ENCODE measurements around the gene HERC3.
A peak's percentile ranks its signal among the peaks of the same experiment; 100 is the strongest.

The HERC3 gene

GRCh38 chr4:88591787-88592599, at the start of gene HERC3:
Gene HERC3, plus strand, starts transcription at chr4:88592480. Its CDS starts 13,344 bp downstream, at chr4:88605824.
- DNase-seq (ENCODE audit: low read depth), result peak; percentile 37
- H3K4me3 ChIP-seq (ENCODE audit: control insufficient read depth, low read depth, low read length), result peak within 1 kb of the TSS; percentile 76
- TF ChIP-seq, protein P1, sequence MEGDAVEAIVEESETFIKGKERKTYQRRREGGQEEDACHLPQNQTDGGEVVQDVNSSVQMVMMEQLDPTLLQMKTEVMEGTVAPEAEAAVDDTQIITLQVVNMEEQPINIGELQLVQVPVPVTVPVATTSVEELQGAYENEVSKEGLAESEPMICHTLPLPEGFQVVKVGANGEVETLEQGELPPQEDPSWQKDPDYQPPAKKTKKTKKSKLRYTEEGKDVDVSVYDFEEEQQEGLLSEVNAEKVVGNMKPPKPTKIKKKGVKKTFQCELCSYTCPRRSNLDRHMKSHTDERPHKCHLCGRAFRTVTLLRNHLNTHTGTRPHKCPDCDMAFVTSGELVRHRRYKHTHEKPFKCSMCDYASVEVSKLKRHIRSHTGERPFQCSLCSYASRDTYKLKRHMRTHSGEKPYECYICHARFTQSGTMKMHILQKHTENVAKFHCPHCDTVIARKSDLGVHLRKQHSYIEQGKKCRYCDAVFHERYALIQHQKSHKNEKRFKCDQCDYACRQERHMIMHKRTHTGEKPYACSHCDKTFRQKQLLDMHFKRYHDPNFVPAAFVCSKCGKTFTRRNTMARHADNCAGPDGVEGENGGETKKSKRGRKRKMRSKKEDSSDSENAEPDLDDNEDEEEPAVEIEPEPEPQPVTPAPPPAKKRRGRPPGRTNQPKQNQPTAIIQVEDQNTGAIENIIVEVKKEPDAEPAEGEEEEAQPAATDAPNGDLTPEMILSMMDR (IDR thresholded peaks at IDR 0.05; ENCODE audit: control insufficient read depth, insufficient read depth, low read depth, low read length, missing control alignments), result no peak

DNA sequence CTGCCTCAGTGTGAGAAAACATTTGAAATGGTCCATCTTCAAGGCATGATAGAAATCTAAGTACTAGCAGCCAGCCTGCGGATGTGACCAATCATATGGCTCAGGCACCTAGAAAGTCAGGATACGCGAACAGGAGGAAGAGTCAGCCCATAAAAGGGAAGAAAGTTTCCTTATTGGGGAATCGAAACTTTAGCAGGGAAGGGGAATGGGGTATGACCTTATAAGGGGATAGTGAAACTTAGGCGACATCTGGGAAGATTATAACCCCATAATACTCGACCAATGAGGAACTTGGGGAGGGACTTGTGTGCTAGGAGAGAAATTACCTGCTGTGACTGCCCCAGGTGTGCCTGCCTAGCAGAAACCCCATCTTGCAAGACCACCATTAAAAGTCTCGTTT, 42.5 kb upstream of the HERC3 start:
- DNase-seq (ENCODE audit: low read depth), result no peak
- TF ChIP-seq, protein P1 (IDR thresholded peaks at IDR 0.05; ENCODE audit: control insufficient read depth, insufficient read depth, low read depth, low read length, missing control alignments), result no peak
- H3K4me3 ChIP-seq (ENCODE audit: control insufficient read depth, low read depth, low read length), result no peak overlapping the region

- no peak for DNase-seq (ENCODE audit: low read depth)
- TF ChIP-seq, protein P1 (IDR thresholded peaks at IDR 0.05; ENCODE audit: control insufficient read depth, insufficient read depth, low read depth, low read length, missing control alignments), result no peak
- no peak overlapping the region for H3K4me3 ChIP-seq (ENCODE audit: control insufficient read depth, low read depth, low read length)
Measured at GRCh38 chr4:88567591-88567990, 24.7 kb upstream of the HERC3 start.

GRCh38 chr4:88570001-88570400, 22.3 kb upstream of the HERC3 start:
- TF ChIP-seq, protein P1 (IDR thresholded peaks at IDR 0.05; ENCODE audit: control insufficient read depth, insufficient read depth, low read depth, low read length, missing control alignments), result no peak
- no peak for DNase-seq (ENCODE audit: low read depth)
- no peak overlapping the region for H3K4me3 ChIP-seq (ENCODE audit: control insufficient read depth, low read depth, low read length)

DNA sequence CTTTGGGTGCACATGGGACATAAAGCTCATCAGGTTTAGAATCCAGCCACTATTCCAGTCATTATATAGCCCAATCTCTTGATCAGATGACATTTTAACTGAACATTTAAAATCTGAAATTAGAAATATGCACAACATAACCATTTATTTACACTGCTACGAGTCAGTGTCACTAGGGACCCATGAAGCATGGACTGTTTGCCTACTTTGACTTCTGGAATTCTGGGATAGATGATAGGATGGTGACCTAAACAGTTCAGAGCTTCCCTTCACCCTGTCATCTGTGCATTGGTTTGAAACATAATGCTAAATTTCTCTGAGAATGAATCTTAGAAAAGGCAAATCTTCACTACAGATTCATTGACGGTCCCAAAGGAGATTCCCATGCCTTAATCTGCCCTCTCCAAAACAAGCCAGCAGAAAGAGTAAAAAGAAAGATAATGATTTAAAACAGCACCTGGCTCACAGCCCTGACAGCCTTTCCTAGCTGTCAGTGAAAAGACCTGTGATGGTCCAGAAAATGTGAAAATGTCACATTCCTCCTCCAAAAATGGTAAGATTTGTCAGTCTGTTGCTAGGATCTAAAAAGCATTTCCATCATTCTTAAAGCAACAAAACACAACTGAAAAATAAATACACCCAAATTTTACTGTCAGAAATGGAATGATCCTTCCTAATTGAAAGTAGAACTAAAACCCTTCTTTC, 18.9 kb upstream of the HERC3 start:
- no peak overlapping the region for H3K4me3 ChIP-seq (ENCODE audit: control insufficient read depth, low read depth, low read length)
- DNase-seq (ENCODE audit: low read depth), result no peak
- TF ChIP-seq, protein P1 (IDR thresholded peaks at IDR 0.05; ENCODE audit: control insufficient read depth, insufficient read depth, low read depth, low read length, missing control alignments), result no peak

GRCh38 chr4:88573995-88574394, 18.3 kb upstream of the HERC3 start:
- no peak for DNase-seq (ENCODE audit: low read depth)
- H3K4me3 ChIP-seq (ENCODE audit: control insufficient read depth, low read depth, low read length), result no peak overlapping the region
- TF ChIP-seq, protein P1 (IDR thresholded peaks at IDR 0.05; ENCODE audit: control insufficient read depth, insufficient read depth, low read depth, low read length, missing control alignments), result peak; percentile 33

Data from AG09309 (cell line).